SJCRH30 (cell line): Measurements from ENCODE around the gene KASH5. TPM values are rescaled to one million over a fixed set of nuclear protein-coding genes. Genes with fewer than 3 reads are reported as not detected.

Experiments used
- DNase-seq, 2 experiments: peaks; one replicate each; pipeline ENCODE4 v3.0.0-alpha.2; 2015 to 2020
- H3K27ac ChIP-seq: fragments of 250-450 bp; sonication (Bioruptor Pico); 2 replicates; pipeline ENCODE4 v1.5.1; 2020; ENCODE audit warnings: mild to moderate bottlenecking, moderate library complexity
- H3K27me3 ChIP-seq: fragments of 250-450 bp; sonication (Bioruptor Pico); 2 replicates; pipeline ENCODE4 v1.5.1; 2020; ENCODE audit warnings: mild to moderate bottlenecking, moderate library complexity
- H3K36me3 ChIP-seq: fragments of 250-450 bp; sonication (Bioruptor Pico); 2 replicates; pipeline ENCODE4 v1.5.1; 2020; ENCODE audit warnings: mild to moderate bottlenecking, moderate library complexity
- H3K4me1 ChIP-seq: fragments of 250-450 bp; sonication (Bioruptor Pico); 2 replicates; pipeline ENCODE4 v1.5.1; 2020; ENCODE audit warnings: mild to moderate bottlenecking, moderate library complexity
- H3K4me3 ChIP-seq: fragments of 250-450 bp; sonication (Bioruptor Pico); 2 replicates; pipeline ENCODE4 v1.5.1; 2020; ENCODE audit warnings: mild to moderate bottlenecking, moderate library complexity
- H3K9me3 ChIP-seq: fragments of 250-450 bp; sonication (Bioruptor Pico); replicated peaks from 2 replicates; pipeline ENCODE4 v1.5.1; 2020; ENCODE audit warnings: mild to moderate bottlenecking, moderate library complexity
- total RNA-seq: library from RNA; depleted of rRNA; stranded (reverse); fragments of >200 nt; shearing (Covaris generic); gene quantifications from 2 replicates; pipeline ENCODE4 v1.2.3, GENCODE V29; 2014

KASH5 gene
- total RNA-seq, 1 experiment from 2014 or later: not detected

DNA sequence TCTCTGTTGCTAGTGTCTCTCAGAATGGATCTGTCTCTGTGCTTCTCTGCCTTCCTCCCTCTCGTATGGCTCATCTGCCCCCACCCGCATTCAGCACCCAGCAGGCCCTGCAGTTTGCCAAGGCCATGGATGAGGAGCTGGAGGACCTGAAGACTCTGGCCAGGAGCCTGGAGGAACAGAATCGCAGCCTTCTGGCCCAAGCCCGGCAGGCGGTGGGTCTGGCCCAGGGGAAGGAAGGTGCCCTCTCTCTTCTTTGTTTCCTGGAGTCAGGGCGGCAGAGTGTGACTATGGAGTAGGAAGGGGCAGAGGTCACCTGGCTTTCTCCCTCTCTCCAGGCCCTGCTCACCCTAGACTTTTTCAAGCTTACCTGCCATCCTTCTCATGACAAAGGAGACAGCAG, 10.9 kb downstream of the KASH5 start:
- Histone ChIP-seq H3K27ac (no peak overlapping the region), H3K9me3 (no peaks in the 10 kb centered on the region), H3K4me3 (no peak overlapping the region), H3K27me3 (peaks cover 17% of the 10 kb centered on the region), H3K36me3 (no peaks in the 10 kb centered on the region), H3K4me1 (peaks cover 10% of the 10 kb centered on the region)
- no peak for DNase-seq

DNA sequence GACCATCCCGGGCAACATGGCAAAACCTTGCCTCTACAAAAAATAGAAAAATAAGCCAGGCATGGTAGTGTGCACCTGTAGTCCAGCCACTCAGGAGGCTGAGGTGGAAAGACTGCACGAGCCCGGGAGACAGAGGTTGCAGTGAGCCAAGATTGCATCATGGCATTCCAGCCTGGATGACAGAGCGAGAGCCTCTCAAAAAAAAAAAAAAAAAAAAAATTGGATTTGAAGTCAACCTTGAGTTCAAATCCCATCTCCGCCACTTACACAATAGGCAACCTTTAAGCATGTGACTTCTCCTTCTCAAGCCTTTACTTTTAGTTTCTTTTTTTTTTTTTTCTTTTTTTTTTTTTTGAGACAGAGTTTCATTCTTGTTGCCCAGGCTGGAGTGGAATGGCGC, 12.0 kb downstream of the KASH5 start:
- Histone ChIP-seq H3K27me3 (peaks cover 14% of the 10 kb centered on the region), H3K36me3 (no peaks in the 10 kb centered on the region), H3K4me3 (no peak overlapping the region), H3K27ac (no peak overlapping the region), H3K9me3 (no peaks in the 10 kb centered on the region), H3K4me1 (peaks cover 15% of the 10 kb centered on the region)
- DNase-seq: no peak

DNA sequence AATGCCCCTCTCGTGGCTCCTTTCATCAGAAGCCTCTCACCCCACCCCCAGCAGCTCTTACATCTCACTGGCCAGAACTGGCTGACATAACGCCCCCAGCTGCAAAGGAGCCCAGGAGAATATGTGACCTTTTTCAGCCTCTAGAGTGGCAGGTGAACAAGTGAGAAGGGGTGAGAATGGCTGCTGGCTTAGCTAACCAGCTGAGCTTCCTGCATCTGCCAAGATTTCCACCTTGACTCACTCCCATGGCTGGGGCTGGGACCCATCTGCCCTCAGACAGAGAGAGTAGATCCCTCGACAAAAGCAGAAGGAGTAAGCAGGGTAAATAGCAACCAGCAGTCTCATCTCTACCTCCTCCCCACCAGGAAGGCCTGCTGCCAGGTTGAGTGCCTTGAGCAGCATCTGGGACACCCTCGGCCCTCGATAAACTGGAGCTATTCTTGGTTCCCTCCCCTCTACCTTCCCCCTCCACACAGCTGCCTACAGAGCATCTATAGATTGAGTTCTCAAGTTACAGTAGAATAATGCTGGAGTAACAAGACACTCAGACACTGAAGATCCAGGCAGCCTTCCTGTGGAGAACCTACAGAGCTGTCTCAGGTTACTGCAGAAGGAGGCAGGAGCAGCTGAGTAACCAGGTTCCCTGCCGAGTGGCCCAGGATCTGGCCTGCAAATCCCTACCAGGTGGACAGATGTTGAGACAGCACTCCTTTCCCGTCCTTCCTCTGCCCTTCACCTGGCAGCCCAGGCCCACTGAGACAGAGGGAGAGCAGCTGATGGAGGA, 15.5 kb downstream of the KASH5 start:
- peak; percentile 66 to 83 for DNase-seq
- no peak overlapping the region for H3K27ac ChIP-seq
- H3K27me3 ChIP-seq: peaks cover 6% of the 10 kb centered on the region; the same call in 1 of the 2 replicates
- H3K4me3 ChIP-seq: no peak overlapping the region
- no peaks in the 10 kb centered on the region for H3K36me3 ChIP-seq
- H3K4me1 ChIP-seq: peaks cover 18% of the 10 kb centered on the region
- no peaks in the 10 kb centered on the region for H3K9me3 ChIP-seq

DNA sequence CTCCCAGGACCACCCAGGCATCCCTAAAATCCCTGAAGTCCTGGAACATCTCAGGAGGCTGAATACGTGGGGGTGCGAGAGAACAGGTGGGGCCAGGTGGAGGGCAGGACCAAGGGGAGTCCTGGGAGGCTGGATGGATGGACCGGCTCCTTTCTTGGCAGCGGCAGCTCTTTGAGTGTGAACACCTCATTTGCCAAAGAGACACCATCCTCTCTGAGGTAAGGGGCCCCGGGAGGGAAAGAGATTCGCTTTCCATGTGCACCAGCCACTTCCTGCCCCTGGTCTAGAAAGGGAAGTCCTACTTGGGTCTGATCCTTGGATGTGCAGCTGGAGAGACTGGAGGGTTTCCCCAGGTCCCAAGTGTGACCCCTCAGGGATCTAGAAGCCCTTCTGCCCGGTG, 19.0 kb downstream of the KASH5 start:
- Histone ChIP-seq H3K4me3 (no peak overlapping the region), H3K27me3 (no peaks in the 10 kb centered on the region), H3K4me1 (peaks cover 26% of the 10 kb centered on the region), H3K27ac (no peak overlapping the region), H3K36me3 (no peaks in the 10 kb centered on the region), H3K9me3 (no peaks in the 10 kb centered on the region)
- DNase-seq: no peak

DNA sequence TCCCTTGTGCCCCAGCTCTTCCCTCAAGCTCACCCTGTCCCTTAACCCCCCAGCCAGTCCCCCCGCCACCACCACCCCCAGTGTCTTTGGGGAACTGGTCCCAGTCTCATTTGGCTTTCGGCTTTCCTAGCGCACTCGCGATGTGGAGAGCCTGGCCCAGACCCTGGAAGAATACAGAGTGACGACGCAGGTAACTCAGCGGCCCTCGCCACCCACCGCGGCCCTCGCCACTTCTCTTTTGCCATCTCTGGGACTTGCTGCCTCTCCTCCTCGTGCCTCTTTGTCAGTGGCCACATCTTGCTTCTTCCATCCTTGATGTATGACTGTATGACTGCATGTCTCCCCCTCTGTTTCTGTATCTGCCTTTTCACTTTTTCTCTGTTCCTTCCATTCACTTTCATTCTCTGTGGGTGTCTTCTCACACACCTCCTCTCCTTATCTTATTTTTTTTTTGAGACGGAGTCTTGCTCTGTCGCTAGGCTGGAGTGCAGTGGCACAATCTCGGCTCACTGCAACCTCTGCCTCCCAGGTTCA, 19.5 kb downstream of the KASH5 start:
- no peak for DNase-seq
- peaks cover 26% of the 10 kb centered on the region for H3K4me1 ChIP-seq
- no peaks in the 10 kb centered on the region; the same call in 1 of the 2 replicates for H3K27me3 ChIP-seq
- H3K9me3 ChIP-seq: no peaks in the 10 kb centered on the region
- H3K27ac ChIP-seq: no peak overlapping the region
- H3K36me3 ChIP-seq: no peaks in the 10 kb centered on the region
- no peak overlapping the region for H3K4me3 ChIP-seq

DNA sequence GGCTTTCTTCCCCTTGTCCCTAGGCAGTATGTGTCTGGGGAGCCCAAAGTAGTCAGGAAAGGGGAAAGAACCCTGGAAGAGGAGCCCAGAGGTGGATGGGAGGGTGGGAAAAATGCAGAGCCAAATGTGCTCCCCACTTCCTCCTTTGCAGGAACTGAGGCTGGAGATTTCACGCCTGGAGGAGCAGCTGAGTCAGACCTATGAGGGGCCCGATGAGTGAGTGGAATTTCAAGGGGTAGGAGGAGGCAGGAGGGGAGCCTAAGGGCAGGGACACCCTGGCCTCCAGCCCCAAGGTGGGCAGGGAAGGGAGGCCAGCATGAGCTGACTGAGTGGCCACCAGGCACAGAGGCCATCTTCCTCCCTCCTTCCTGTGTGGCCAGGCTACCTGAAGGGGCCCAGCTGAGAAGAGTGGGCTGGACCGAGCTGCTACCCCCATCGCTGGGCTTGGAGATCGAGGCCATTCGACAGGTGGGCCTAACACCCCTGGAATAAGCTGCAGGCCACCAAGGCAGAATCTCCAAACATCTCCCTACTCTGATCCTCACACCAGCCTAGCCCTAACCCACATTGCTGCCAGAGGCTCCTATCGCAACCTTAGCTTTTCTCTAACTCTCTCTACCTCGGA, 20.9 kb downstream of the KASH5 start:
- no peak overlapping the region for H3K27ac ChIP-seq
- H3K36me3 ChIP-seq: no peaks in the 10 kb centered on the region
- H3K4me3 ChIP-seq: no peak overlapping the region
- no peaks in the 10 kb centered on the region for H3K9me3 ChIP-seq
- no peak for DNase-seq
- H3K4me1 ChIP-seq: peaks cover 16% of the 10 kb centered on the region
- H3K27me3 ChIP-seq: peaks cover 4% of the 10 kb centered on the region; the same call in 1 of the 2 replicates

DNA sequence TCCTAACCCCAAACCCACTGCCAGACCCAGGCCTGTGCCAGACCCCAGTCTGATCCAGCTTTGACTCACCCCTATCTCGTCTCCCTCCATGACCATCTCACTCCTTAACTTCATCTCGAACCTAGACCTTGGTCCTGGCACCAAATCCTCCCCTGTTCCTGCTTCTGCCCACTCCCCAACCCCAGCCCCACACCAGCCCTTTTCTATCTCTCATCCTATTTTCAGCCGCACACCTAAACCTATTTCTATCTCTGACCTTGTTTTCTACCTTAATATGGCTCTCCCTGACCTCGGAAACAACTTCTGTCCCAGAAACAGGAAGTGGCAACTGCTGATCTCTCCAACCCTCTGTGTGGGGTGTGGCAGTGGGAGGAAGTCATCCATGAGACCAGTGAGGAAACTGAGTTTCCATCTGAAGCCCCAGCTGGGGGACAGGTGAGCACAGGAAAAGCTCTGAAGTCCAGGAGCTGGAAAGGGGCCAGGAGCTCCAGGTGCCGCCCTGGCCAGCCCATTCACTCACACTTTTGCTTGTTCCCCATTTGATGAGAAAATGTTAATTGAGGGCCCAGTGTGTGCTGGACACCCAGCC, 21.5 kb downstream of the KASH5 start:
- H3K9me3 ChIP-seq: no peaks in the 10 kb centered on the region

DNA sequence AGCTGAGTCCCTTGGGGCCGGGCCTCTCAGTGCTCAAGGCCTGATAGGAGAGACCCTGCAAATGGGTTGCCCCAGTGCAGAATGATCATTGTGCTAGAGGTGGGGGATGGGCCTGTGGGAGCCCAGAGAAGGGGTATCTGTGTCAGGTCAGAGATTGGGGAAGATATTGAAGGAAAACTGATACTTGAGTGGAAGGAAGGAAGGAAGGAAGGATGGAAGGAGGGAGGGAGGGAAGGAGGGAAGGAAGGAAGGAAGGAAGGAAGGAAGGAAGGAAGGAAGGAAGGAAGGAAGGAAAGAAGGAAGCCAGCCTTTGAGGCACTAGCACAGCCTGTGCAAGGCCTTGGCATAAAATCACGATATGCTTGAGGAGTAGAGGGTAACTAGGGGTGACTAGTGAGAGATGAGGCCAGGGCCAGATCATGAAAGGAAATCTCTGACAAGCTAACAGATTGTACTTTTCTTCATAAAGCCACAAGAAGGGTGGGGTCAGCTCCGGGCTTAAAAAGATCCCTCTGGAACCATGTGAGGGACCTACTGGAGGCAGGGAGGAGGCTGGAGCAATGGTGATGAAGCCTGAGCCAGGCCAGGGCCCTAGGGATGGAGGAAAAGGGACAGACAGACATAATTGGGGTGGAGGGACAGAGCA, 23.8 kb downstream of the KASH5 start:
- Histone ChIP-seq H3K9me3 (no peaks in the 10 kb centered on the region), H3K4me3 (no peak overlapping the region), H3K27me3 (peaks cover 9% of the 10 kb centered on the region; the same call in 1 of the 2 replicates), H3K27ac (no peak overlapping the region), H3K4me1 (peaks cover 11% of the 10 kb centered on the region), H3K36me3 (no peaks in the 10 kb centered on the region)
- no peak for DNase-seq

More for the DNA sequence above, 21.5 kb downstream of the KASH5 start:
- Histone ChIP-seq H3K27me3 (peaks cover 4% of the 10 kb centered on the region; the same call in 1 of the 2 replicates), H3K27ac (no peak overlapping the region), H3K4me1 (peaks cover 11% of the 10 kb centered on the region), H3K4me3 (no peak overlapping the region), H3K36me3 (no peaks in the 10 kb centered on the region)
- no peak for DNase-seq

DNA sequence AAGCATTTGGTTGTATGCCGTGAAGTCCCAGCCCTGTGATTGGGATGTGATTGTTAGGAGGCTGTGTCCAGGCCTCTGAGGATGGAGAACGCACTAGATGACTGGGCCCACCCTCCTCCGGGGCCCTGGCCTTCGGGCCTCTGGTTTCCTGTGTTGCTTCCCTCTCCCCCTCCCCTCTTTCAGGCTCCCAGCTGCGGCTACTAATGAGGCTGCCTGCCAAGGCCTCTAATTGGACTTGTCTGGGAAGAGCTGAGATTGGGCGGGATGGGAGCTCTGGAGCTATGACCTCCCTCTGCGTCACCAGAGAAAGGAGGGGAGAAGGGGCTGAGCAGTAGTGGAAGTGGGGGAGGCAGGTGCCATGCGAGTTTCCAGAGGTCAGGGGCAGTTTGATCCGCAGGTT, 25.3 kb downstream of the KASH5 start:
- DNase-seq: no peak
- H3K27me3 ChIP-seq: peaks cover 9% of the 10 kb centered on the region; the same call in 1 of the 2 replicates
- no peaks in the 10 kb centered on the region for H3K9me3 ChIP-seq
- no peaks in the 10 kb centered on the region for H3K36me3 ChIP-seq
- no peak overlapping the region for H3K4me3 ChIP-seq
- H3K4me1 ChIP-seq: peaks cover 10% of the 10 kb centered on the region
- H3K27ac ChIP-seq: no peak overlapping the region

DNA sequence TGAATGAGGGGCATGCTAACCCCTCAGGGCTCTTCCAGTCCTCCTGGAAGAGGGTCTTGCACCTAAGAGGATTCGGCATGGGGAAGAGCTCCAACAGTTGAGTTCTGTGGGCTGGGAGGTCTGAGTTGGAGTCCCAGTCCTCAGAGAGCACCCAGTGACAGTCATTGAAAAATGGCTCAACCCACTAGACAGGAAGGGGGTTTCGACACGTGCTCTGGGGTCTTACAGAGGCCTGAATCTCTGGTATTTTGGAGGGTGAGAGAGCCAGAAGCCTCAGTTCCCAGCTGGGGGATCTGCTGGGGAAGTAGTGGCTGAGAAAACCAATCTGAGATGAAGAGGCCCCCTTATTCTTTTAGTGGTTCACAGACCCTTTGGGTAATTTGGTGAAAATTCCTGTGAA, 26.2 kb downstream of the KASH5 start:
- Histone ChIP-seq H3K27me3 (peaks cover 15% of the 10 kb centered on the region; the same call in 1 of the 2 replicates), H3K9me3 (no peaks in the 10 kb centered on the region), H3K27ac (no peak overlapping the region), H3K4me1 (peaks cover 1% of the 10 kb centered on the region), H3K36me3 (no peaks in the 10 kb centered on the region), H3K4me3 (no peak overlapping the region)
- DNase-seq: no peak

DNA sequence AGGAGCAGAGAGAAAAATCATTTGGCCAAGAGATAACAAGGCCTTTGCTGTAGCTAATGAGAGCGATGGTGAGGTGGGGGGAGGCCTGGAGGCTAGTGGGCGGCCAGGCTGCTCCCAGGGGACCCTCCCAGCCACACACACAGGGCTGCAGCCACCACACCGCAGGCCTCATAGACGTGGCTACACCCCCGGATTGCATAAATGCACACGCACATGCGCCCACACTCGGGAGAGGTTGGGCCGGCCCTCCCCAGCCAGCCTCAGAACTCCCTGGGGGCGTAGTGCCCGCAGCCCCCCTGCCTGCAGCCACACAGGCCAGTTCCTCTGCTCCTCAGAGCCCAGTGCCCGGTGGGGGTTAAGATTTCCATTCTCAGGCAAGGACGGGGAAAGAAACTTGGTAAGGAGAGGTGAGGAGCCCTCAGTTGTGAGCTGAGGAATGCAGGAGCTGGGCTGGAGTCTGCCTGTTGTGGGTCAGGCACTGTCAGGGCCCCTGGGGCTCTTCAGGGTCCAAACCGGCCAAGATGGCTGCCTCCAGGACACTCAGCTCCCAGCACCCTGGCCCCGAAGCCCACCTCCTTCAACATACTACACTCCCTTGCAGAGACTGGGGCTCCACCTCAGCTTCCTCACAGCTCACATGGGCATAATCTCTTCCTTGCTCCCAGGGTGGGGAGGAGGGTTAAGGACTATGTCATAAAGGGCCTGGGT, 27.2 kb downstream of the KASH5 start:
- DNase-seq: no peak
- peaks cover 25% of the 10 kb centered on the region for H3K27me3 ChIP-seq
- H3K9me3 ChIP-seq: no peaks in the 10 kb centered on the region
- no peaks in the 10 kb centered on the region for H3K4me1 ChIP-seq
- H3K27ac ChIP-seq: no peak overlapping the region
- no peak overlapping the region for H3K4me3 ChIP-seq
- no peaks in the 10 kb centered on the region for H3K36me3 ChIP-seq

DNA sequence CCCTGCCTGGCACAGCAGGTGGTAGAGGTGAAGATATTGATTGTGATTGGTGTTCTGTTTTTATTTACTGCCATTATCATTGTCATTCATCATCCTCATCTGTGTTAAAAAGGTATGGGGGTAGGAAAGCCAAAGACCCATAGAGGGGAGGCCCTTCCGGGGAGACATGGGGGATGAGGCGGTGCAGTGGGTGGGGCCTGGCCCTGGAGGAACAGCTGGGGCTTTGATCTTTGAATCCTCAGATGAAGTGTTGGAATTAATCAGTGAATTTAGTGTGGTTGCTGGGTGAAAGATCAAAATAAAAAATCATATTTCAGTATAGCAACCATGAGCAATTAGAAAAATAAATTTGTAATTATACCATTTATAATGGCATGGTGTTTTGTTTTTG, 27.8 kb downstream of the KASH5 start:
- H3K4me3 ChIP-seq: no peak overlapping the region
- H3K27me3 ChIP-seq: peaks cover 31% of the 10 kb centered on the region
- no peaks in the 10 kb centered on the region for H3K36me3 ChIP-seq
- H3K4me1 ChIP-seq: no peaks in the 10 kb centered on the region; the same call in 1 of the 2 replicates
- no peak for DNase-seq
- H3K9me3 ChIP-seq: no peaks in the 10 kb centered on the region
- no peak overlapping the region for H3K27ac ChIP-seq

DNA sequence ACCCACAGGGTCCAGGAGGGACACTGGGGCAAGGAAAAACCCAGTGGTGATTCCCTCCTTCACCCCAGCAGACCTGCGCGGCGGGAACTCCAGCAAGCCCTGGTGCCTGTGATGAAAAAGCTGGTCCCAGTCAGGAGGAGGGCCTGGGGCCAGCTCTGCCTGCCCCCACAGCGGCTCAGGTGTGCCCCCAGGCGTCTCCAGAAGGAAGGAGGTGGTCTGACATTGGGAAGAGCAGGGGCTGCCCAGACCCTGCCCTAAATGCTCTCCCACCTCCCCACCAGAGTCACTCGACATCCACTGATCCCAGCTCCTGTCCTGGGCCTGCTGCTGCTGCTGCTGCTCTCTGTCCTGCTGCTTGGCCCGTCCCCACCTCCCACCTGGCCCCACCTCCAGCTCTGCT, 29.0 kb downstream of the KASH5 start:
- no peak for DNase-seq
- no peaks in the 10 kb centered on the region; the same call in 1 of the 2 replicates for H3K4me1 ChIP-seq
- no peak overlapping the region for H3K27ac ChIP-seq
- H3K36me3 ChIP-seq: no peaks in the 10 kb centered on the region
- H3K27me3 ChIP-seq: peaks cover 39% of the 10 kb centered on the region
- H3K9me3 ChIP-seq: no peaks in the 10 kb centered on the region
- no peak overlapping the region for H3K4me3 ChIP-seq

DNA sequence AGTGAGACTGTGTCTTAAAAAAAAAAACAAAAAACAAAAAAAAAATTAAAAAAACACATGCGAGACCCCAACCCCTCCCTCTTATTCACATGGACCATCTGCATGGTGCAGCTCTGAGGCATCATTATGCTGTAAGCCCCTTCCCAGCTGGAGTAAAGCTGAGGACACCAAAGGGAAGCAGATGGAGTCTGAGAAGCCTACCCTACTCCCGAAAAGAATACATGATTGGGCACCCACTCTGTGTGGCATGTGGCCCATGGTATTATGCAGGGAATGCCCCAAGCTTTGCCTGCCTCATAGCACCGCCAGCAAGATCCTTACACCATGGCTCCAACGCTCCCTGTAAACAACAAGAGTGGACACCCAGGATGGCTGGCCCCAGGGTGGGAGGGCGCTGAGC, 30.5 kb downstream of the KASH5 start:
- DNase-seq: no peak
- Histone ChIP-seq H3K36me3 (no peaks in the 10 kb centered on the region), H3K4me3 (no peak overlapping the region), H3K27ac (no peak overlapping the region), H3K27me3 (peaks cover 35% of the 10 kb centered on the region), H3K4me1 (no peaks in the 10 kb centered on the region; the same call in 1 of the 2 replicates), H3K9me3 (no peaks in the 10 kb centered on the region)
